ENCODE data around the gene CCNQ. TPM values are rescaled to one million over a fixed set of nuclear protein-coding genes. Genes with fewer than 3 reads are reported as not detected.

Gene CCNQ
- polyA plus RNA-seq, 3 donors = 19.3 to 26.9 (median 22.3) TPM

DNA sequence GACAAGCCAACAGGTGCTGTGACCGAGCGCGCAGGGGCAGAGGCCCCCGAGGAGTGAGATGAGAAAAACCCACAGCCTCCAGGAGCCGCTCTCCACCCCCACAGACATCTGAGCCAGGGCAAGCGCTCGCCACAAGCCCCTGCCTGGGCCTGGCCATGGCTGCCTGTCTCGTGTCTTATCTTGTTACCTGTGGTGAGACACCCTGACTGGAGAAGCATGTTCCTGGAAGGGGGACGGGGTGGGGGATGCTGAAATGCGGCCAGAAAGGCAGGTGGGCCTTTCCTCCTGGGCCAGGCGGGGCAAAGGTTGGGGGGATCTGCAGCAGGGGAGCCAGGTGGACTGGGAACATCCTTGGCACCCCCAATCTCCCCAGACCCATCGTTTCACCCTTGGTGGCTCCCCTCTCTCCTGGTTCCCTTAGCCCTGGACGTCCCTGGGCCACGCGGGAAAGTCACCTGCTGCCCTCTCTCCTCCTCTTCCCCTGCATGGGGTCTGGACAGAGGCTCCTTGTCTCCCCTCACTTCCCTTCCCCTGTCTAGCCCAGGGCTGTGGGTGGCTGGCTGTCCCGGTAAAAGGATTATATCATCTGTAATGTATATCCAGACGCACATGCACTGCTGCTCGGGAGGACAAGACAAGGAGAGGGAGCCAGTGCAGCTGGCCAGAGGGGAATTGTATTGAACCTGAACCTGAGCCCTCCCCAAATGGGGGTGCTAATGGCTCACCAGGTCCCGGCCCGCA is 39.7 kb upstream of the CCNQ start:
- H3K27ac ChIP-seq (ENCODE audit: low read depth, low read length) = no peak overlapping the region
- WGBS, 3 donors = 69 to 88% (median 77%) methylated on average over 16 to 20 of the region's 20 CpGs

DNA sequence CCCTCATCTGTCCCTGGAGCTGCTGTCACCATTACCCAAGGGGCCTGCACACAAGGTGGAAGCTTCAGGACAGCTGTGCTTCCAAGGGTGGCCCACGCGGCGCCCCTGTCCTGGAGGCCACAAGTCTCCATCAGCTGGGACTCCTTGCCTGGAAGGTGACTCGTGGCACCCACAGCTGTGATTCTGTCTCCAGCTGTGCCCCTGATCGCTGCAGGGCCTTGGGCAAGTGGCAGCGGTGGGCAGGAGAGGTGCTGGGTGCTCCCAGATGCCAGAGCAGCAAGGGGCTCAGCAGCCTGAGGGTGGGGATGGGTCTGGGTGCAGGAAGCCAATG is 39.1 kb upstream of the CCNQ start:
- WGBS, 3 donors = 89 to 98% (median 92%) methylated on average over 4 to 6 of the region's 6 CpGs
- H3K27ac ChIP-seq (ENCODE audit: low read depth, low read length) = no peak overlapping the region

DNA sequence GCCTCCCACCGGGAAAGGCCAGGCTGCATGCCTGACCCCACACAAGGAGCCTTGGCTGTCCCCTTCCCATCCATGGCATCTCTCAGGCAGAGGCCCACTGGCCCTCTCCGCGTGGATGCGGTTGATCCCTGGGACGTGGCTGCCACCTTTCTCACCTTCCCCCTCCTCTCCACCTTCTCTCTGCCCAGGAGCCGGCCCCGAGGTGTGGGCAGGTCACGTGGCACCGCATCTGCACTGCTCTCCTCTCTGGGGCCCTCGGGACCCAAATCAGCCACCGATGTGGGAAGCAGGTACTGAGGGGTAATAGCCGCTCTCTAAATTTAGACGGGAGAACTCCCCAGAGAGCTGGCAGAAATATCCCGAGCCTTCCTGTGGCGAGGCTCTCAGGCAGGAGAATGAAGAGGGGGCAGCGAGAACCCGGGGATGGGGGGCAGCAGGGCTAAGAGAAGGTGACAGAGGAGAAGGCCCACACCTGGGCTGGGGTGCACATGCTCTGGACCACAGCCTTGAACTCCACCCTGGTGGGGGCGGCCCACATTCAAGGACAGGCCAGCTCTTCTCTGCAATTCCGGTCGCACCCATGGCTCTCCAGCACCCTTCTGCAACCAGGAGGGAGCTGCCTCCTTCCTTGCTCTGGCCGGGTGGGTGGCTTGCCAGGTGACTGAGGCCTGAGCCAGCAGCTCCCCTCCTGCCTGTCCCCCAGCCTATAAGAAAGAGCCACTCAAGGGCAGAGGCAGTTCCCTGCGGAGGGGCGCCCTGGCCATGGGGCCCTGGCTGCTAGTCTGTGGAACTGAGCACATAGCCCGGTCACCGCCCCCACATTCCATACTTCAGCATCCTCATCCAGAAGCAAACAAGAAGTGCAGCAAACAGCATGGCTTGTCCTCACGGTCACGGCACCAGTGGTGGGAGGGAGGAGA is 38.4 kb upstream of the CCNQ start:
- no peak overlapping the region for H3K27ac ChIP-seq (ENCODE audit: low read depth, low read length)
- WGBS, 3 donors = 84 to 88% (median 88%) methylated on average over 13 to 26 of the region's 27 CpGs

DNA sequence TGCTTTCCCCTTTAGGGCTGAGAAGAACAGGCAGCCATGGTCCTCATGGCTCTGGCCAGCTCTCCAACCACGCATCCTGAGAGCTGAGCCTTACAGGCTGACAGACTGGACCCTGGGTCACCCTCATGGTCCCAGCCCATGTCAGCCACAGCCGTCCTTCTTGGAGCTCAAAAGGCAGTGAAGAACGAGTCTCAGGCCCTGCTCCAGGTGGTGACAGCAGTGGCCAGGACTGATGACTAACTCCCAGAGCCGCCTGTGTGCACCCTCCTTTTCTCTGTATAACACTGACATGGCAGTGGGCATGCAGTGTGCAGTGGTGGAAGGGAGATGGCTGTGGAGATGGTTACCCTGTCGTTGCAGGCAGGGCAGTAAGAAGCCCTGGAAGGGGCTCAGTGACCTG is 37.8 kb upstream of the CCNQ start:
- no peak overlapping the region for H3K27ac ChIP-seq (ENCODE audit: low read depth, low read length)
- 63 to 74% (median 73%) methylated on average over 5 of the region's 5 CpGs for WGBS, 3 donors

DNA sequence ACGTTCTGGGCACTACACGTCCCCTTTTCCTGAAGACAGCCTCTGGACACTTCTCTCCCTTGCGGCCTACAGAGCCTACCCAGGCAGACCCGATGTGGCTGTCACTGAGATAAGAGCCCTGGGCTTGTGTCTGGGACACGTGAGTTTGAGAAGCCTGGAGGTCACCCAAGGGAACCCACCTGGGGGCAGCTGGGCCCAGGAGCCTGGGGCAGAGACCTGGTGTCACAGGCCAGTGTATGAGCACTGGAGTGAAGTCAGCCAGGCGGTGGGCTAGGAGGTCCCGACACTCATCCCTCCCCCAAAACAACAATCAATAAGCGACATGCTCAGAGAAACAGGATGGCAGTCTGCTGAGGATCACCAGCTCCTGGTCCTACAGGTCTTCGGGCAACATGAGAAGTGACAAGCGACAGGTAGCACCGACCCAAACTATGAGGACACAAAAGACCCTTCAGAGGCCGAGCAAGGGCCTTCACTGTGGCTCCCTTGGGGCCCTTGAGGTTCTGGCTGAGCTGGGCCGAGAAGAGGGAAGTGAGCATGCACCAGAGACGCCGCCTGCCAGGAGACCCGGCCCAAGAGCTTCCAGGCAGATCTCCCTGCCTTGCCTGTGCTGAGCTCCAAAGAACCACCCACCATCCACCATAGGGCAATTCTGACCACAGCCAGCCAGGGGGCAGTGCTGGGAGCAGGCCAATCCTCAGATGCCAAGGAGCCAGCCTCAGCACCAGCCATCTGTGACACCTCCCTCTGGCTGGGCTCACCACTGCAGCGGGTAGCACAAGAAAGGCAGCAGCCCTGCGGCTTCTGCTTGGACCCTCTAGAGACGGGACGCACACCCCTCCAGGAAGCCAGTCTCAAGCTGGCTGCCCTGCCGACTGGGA is 37.1 kb upstream of the CCNQ start:
- no peak overlapping the region for H3K27ac ChIP-seq (ENCODE audit: low read depth, low read length)
- 78 to 81% (median 78%) methylated on average over 18 to 21 of the region's 21 CpGs for WGBS, 3 donors

DNA sequence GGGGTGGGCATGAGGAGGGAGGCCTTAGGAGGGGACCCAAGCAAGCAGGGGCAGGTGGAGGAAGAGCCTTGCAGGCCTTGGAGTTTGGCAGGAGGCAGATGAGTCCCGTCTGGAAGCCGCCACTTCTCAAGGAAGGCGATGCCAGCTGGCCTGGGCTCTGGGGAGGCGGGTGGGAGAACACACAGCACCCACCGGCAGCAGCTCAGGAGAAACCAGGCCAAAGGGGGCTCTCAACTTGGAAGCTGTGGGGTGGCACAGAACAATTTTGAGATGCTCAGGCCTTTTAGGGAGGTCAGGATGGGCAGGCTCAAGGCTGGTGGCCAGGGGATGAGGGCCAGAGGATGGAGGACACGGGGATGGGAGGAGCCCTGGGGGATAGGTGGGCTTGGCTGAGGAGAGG is 36.4 kb upstream of the CCNQ start:
- 81 to 94% (median 82%) methylated on average over 3 to 6 of the region's 6 CpGs for WGBS, 3 donors
- no peak overlapping the region for H3K27ac ChIP-seq (ENCODE audit: low read depth, low read length)

DNA sequence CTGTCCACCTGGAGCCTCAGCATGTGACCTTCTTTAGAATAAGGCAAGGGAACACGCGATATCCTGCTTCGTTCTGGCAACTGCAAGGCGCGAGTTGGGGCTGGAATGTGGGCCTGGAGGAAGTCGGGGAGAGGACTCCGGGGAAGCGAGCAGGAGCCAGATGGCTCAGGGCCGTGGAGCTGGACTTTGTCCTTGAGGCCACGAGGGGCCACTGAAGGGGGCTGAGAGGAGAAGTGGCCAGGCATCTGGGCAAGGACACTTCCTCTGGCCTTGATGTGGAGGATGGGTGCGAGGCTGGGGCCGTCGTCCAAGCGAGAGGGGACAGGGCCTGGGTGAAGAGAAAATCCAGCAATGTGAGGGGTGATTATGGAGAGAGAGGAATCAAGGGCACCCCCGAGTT is 35.9 kb upstream of the CCNQ start:
- H3K27ac ChIP-seq (ENCODE audit: low read depth, low read length) = no peak overlapping the region
- WGBS, 3 donors = 17 to 62% (median 56%) methylated on average over 12 to 15 of the region's 15 CpGs

DNA sequence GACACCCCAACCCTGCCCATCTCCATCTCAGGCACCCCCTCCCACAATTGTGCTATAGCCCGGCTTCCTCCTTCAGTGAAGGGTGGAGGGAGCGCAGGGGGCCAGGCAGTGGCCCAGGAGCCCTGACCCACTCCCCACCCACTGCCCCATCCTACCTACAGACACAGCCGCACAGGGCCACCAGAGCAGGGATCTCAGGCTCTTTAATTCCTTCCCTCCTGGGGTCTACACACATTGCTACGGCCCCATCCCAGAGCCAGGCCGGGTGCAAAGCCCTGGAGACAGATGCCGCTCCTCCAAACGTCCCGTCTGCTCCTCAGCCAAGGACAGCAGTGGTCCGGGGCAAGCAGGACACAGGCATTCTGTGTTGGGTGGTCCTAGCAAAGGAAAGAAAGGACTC is 35.3 kb upstream of the CCNQ start:
- WGBS, 3 donors = 70 to 79% (median 74%) methylated on average over 4 to 9 of the region's 9 CpGs
- no peak overlapping the region for H3K27ac ChIP-seq (ENCODE audit: low read depth, low read length)

DNA sequence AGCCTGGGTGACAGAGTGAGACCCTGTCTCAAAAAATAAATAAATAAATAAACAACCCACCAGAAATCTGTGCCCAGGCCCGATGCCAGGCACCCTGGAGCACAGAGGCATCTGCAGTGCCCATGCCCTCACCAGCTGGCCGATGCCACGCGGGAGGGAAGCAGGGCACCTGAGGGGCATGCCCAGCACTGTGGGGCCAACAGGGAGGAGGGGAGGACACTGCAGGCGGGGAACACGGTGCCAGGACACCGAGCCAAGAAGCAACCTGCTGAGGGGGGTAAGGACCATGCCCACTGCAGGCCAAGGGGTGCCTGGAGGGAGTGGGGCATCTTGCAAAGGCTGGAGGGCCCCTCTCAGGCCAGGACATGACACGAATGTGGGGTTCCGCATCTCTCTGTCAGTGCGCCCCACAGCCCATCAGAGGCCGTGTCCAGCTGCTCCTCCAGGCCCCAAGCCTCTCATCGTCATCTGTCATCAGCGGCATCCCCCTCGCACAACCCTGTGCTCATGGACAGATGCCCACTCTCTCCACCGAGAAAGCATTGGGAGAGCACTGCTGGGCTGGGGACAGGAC is 34.8 kb upstream of the CCNQ start:
- WGBS, 3 donors = 81 to 89% (median 85%) methylated on average over 9 to 14 of the region's 15 CpGs
- no peak overlapping the region for H3K27ac ChIP-seq (ENCODE audit: low read depth, low read length)

DNA sequence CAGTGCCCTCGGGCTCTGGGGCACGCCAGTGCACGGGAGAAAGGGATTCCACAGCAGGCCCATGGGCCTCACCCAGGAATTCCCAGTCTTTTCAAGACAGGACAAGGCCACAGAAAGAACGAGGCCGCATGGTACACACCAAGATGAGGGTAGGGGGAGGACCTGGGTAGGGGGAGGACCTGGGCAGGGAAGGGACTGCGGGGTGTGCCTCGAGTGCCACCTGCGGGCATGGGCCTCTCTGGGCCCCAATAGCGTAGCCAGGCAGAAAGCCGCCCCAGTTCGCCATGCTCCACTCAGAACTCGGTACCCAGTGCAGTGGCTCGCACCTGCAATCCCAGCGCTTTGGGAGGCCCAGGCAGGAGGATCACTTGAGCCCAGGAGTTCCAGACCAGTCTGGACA is 34.1 kb upstream of the CCNQ start:
- WGBS, 3 donors = 90 to 97% (median 94%) methylated on average over 8 to 14 of the region's 14 CpGs
- no peak overlapping the region for H3K27ac ChIP-seq (ENCODE audit: low read depth, low read length)

DNA sequence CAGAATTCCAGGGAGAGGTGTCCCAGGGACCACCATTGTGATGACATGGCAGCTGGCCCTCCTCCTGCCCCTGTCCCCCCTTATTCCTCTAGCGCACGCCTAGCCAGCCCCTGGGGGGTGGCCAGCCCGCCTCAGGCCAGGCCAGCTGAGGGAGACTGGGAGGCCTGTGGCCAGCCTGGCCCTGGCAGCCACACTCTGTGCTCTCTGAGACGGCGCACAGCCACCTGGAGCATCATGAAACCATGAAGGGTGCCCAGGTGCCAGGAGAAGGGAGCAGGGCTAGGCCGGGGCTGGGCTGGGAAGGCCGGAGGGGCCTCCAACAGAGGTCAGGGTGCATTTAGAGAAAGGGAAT is 33.6 kb upstream of the CCNQ start:
- 92 to 98% (median 97%) methylated on average over 5 to 7 of the region's 7 CpGs for WGBS, 3 donors

DNA sequence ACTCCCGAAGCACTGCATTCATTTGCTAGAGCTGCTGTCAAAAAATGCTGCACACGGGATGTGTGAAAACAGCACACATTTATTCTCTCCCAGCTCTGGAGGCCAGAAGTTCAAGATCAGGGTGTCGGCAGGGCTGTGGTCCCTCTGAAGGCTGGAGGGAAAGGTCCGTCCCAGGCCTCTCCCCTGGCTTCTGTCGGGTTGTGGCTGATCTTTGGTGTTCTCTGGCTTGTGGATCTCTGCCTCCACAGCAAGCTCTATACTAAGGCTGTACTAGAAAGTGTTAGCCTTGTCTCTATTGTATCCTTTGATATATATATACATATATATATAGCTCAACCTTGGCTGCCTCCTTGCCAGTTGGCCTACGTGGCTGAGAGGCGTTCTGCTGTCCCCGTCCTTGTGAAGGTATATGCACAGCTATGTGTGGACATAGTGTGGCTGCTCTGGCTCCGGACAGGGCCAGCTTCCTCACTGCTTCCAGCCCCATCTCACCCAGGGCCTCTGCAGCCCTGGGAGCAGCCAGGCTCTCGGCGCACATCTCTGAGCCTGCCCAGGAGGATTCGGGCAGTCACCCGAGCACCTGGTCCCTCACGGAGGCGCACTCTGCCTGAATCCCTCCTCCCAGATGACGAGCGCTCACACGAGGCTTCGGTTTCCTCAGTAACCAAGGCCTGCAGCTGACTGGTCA is 33.1 kb upstream of the CCNQ start:
- WGBS, 3 donors = 90 to 96% (median 94%) methylated on average over 12 to 19 of the region's 19 CpGs

More for the DNA sequence above, 33.6 kb upstream of the CCNQ start:
- no peak overlapping the region for H3K27ac ChIP-seq (ENCODE audit: low read depth, low read length)

DNA sequence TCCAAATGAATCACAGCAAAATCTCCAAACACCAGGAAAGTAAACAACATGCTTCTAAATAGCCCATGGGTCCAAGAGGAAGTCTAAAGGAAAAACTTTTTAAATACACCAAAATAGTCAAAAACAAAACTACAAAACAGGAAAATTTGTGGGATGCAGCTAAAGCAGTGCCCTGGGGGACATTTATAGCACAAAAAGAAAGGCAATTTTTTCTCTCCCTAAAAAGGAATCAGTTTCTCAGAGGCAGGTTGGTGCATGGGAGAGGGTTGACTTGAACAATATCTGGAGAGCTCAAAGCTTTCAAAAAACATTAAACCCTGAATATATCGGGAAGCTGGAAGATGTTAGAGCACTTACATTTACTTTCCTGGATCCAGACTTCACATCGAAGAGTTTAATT is 32.4 kb upstream of the CCNQ start:
- WGBS, 3 donors = 86 to 95% (median 89%) methylated on average over 2 of the region's 2 CpGs
- no peak overlapping the region for H3K27ac ChIP-seq (ENCODE audit: low read depth, low read length)

More for the DNA sequence above, 33.1 kb upstream of the CCNQ start:
- H3K27ac ChIP-seq (ENCODE audit: low read depth, low read length) = no peak overlapping the region

DNA sequence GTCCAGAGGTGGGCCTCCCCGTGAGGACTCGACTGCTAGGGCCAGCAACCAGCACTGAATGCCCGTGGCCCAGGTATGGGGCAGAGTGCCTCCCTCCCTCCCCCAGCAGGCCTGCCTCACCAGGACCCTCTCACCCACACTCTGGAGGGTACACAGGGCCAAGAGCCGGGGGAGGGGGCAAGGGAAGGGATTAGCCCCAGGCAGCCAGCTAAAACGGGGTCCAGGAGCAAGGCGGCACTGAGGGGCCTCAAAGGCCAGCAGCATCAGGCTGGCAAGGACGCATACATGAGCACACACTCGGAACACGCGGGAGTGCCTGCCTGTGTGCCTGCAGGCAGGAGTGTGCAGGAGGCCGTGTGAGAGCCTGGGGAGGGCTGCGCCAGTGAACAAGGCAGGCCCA is 29.7 kb upstream of the CCNQ start:
- 88 to 94% (median 93%) methylated on average over 11 to 12 of the region's 12 CpGs for WGBS, 3 donors
- H3K27ac ChIP-seq (ENCODE audit: low read depth, low read length) = no peak overlapping the region

DNA sequence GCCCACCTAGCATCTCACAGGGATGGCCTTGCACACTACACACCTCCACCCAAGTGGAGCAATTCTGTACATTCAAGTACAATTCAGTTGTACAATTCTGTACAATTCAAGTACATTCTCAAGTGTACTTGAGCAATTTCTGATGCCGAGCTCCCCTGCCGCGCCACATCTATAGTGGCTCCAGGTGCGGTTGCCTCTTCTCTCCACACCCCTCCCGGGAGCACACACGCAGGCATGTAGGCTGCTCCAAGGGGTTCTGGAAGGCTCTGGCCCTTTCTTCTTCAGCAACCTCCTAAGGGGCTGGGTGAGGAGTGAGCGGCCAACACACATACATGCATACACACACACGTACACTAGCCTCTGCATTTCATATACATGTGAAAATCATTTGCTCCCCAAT is 29.2 kb upstream of the CCNQ start:
- no peak overlapping the region for H3K27ac ChIP-seq (ENCODE audit: low read depth, low read length)
- WGBS, 3 donors = 90 to 96% (median 92%) methylated on average over 7 to 8 of the region's 8 CpGs

DNA sequence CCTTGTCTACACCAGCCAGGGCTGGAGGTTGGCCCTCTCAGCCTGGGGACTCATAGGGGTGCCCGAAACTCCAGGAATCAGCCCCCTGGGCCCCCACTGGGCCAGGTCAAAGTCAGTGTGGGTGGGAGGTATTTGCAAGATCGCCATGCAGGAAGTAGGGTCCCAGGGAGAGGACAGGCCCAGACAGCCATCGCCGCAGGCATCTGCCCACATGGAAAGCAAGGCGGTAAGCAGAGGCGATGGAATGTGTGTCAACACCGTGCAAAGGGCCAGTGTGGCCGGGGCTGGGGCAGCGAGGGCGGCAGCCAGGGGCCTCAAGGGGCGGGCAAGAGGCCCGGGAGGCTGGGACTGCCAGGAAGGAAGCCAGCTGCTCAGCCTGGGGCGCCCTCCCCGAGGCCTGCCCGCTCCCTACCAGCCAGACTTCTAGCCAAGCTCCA is 28.8 kb upstream of the CCNQ start:
- 46 to 68% (median 48%) methylated on average over 11 to 15 of the region's 15 CpGs for WGBS, 3 donors
- no peak overlapping the region for H3K27ac ChIP-seq (ENCODE audit: low read depth, low read length)

DNA sequence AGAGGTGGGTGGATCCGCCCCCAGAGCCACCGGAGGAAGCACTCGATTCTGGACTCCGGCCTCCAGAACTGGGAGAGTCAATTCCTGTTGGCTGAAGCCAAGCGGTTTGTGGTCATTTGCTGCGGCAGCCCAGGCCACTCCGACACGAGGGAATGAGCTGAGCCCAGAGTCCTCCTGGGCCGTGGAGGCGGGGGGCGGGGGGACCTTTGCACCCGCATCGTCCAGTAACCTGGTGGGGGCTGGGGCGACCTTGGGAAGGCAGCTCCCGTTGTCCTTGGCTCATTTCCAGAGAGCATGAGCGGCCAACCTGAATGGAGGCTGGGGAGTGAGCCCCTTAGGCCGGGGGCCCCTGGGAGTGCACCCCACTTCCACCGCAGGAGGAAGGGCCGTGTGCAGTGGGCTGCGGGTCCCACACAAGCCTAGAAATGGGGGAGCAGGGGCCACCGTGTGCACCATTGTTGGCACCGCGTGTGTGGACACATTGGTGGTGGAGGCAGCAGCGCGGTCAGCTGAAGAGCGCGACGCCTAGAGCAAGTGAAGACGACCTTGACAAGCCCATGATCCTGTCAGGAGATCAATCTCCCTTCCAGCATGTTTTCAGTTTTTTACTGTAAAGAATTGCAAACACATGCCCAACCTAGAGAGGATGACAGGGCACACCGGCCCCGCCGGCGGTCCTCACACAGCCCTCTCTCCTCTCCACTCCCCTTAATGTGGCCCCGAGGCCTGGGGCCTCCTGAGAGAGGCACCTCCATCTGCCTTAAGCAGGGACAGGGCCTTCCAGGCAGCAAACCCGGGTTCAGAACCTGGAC is 28.1 kb upstream of the CCNQ start:
- WGBS, 3 donors = 70 to 79% (median 70%) methylated on average over 18 to 32 of the region's 35 CpGs
- H3K27ac ChIP-seq (ENCODE audit: low read depth, low read length) = no peak overlapping the region

Measured in adipose tissue (tissue), 3 donors.